Measurements from ENCODE around the gene UHMK1.
A peak's percentile ranks its signal among the peaks of the same experiment; 100 is the strongest.
"Not testable (repeated sequence)": the region's sequence is repeated elsewhere in the genome, so short reads cannot be mapped to it uniquely, and the experiment has no call there.

UHMK1 gene

DNA sequence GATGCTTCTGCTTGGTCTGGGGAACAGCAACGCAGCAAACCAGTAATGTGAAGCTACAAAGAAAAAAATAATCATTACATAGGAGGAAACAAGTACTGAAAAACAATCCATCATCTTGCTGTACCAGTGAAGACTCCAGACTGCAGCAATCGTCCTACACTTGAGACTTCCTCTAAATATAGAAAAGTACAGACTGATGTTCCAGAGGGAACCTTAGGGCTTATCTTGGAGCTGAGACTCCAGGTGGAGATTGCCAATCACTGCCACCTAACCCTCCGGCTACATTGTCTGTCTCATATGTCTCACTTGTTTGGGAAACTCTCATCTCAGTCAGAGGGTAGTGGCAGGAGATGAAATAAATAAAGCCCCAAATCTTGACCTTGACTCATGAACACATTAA, 9.4 kb upstream of the UHMK1 start:
- peaks cover 42% of the 10 kb centered on the region for H3K27me3 Mint-ChIP-seq
- no peak overlapping the region for H3K27ac Mint-ChIP-seq
- no peaks in the 10 kb centered on the region for H3K4me1 Mint-ChIP-seq (ENCODE audit: low read depth)
- no peaks in the 10 kb centered on the region for H3K9me3 Mint-ChIP-seq
- H3K4me3 Mint-ChIP-seq = no peak overlapping the region
- no peaks in the 10 kb centered on the region for H3K36me3 Mint-ChIP-seq (ENCODE audit: low read depth)
- no peak for DNase-seq

DNA sequence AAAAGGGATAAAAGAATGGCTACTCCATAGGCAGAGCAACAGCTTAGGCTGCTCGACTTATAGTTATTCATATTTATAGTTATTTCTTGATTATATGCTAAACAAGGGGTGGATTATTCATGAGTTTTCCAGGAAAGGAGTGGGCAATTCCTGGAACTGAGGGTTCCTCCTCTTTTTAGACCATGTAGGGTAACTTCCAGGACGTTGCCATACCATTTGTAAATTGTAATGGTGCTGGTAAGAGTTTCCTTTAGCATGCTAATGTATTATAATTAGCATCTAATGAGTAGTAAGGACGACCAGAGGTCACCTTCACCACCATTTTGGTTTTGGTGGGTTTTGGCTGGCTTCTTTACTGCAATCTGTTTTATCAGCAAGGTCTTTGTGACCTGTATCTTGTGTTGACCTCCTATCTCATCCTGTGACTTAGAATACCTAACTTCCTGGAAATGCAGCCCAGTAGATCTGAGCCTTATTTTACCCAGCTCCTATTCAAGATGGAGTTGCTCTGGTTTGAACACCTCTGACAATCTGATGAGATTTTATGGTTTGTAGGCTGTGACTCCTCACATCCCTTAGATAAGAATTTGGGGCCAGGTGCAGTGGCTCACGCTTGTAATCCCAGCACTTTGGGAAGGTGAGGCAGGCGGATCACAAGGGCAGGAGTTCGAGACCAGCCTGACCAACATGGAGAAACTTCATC, 1.9 kb upstream of the UHMK1 start:
- Mint-ChIP-seq H3K4me1 (ENCODE audit: low read depth) (peaks cover 31% of the 10 kb centered on the region), H3K36me3 (ENCODE audit: low read depth) (peaks cover 20% of the 10 kb centered on the region)
- not testable (repeated sequence) for H3K9me3 Mint-ChIP-seq, H3K27me3 Mint-ChIP-seq, DNase-seq, H3K4me3 Mint-ChIP-seq, H3K27ac Mint-ChIP-seq

DNA sequence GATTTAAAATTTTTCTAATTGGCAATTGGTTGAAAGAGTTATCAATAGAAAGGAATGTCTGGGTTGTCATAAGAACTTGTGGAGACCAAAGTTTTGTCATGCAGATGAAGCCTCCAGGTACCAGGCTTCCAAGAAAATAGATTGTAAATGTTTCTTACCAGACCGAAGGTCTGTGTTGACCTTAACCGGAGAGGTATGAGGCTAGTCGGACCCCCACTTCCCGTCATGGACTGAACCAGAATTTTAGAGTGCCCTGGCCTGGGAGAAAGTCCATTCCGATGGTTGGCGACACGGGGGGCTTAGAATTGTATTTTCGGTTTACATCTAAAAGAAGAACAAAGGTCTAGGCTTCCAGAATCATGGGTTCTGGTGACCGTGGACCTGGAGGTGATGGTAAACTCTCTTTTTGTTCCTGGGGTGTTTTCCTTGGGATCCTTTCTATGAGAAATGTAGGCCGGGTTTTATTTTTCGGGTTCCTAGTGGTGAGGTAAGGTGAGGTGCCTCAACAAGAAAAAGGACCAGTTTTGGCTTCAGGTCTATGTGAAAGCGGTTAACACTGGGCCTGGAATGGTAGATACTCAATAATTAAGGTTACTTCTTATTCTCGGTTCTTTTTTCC, 405 bp upstream of the UHMK1 start:
- peaks cover 39% of the 10 kb centered on the region for H3K4me1 Mint-ChIP-seq (ENCODE audit: low read depth)
- peaks cover 32% of the 10 kb centered on the region for H3K36me3 Mint-ChIP-seq (ENCODE audit: low read depth)
- H3K4me3 Mint-ChIP-seq = peak overlapping the region; percentile 91
- peak overlapping the region; percentile 93 for H3K27ac Mint-ChIP-seq
- peak; percentile 39 for DNase-seq
- peaks cover 2% of the 10 kb centered on the region for H3K27me3 Mint-ChIP-seq
- H3K9me3 Mint-ChIP-seq = no peaks in the 10 kb centered on the region

GRCh38 chr1:162498496-162498810, 835 bp downstream of the UHMK1 start:
- Mint-ChIP-seq H3K27me3 (no peaks in the 10 kb centered on the region), H3K9me3 (no peaks in the 10 kb centered on the region), H3K4me3 (peak overlapping the region; percentile 91), H3K36me3 (ENCODE audit: low read depth) (peaks cover 44% of the 10 kb centered on the region), H3K4me1 (ENCODE audit: low read depth) (peaks cover 43% of the 10 kb centered on the region), H3K27ac (peak overlapping the region; percentile 93)
- DNase-seq = no peak

- Mint-ChIP-seq H3K4me3 (no peak overlapping the region), H3K27me3 (no peaks in the 10 kb centered on the region), H3K27ac (no peak overlapping the region), H3K36me3 (ENCODE audit: low read depth) (peaks cover 66% of the 10 kb centered on the region), H3K4me1 (ENCODE audit: low read depth) (peaks cover 43% of the 10 kb centered on the region), H3K9me3 (no peaks in the 10 kb centered on the region)
- no peak for DNase-seq
These were observed 3.2 kb downstream of the UHMK1 start for GRCh38 chr1:162500805-162501204.

DNA sequence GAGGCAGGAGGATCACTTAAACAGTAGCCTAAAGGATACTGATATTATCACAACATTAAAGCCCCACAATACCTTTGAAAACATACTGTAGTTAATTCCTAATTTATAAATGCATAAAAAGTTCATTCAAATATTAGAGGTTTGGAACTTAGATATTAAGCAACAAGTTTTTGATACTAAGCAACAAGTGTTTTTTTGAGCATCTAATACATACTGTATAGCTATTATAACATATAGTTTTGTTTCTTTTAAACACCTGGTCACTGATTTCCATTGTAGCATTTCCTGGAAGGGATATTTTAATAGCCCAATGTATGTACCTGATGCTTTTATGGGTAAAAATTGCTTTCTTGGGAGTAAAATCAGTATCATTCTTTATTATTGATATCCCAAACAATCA, 4.5 kb downstream of the UHMK1 start:
- peaks cover 79% of the 10 kb centered on the region for H3K36me3 Mint-ChIP-seq (ENCODE audit: low read depth)
- H3K4me3 Mint-ChIP-seq = no peak overlapping the region
- no peaks in the 10 kb centered on the region for H3K9me3 Mint-ChIP-seq
- peaks cover 41% of the 10 kb centered on the region for H3K4me1 Mint-ChIP-seq (ENCODE audit: low read depth)
- H3K27ac Mint-ChIP-seq = peak overlapping the region; percentile 22
- DNase-seq = no peak
- H3K27me3 Mint-ChIP-seq = no peaks in the 10 kb centered on the region

GRCh38 chr1:162502928-162503327, 5.3 kb downstream of the UHMK1 start:
- Mint-ChIP-seq H3K9me3 (no peaks in the 10 kb centered on the region), H3K36me3 (ENCODE audit: low read depth) (peaks cover 85% of the 10 kb centered on the region), H3K27ac (no peak overlapping the region), H3K4me1 (ENCODE audit: low read depth) (peaks cover 38% of the 10 kb centered on the region), H3K27me3 (no peaks in the 10 kb centered on the region), H3K4me3 (no peak overlapping the region)
- no peak for DNase-seq

- Mint-ChIP-seq H3K36me3 (ENCODE audit: low read depth) (peaks cover 80% of the 10 kb centered on the region), H3K4me3 (no peak overlapping the region), H3K9me3 (no peaks in the 10 kb centered on the region), H3K27ac (no peak overlapping the region), H3K27me3 (no peaks in the 10 kb centered on the region), H3K4me1 (ENCODE audit: low read depth) (peaks cover 3% of the 10 kb centered on the region)
- no peak for DNase-seq
These were observed 29.7 kb downstream of the UHMK1 start for GRCh38 chr1:162527314-162527713.

- H3K36me3 Mint-ChIP-seq (ENCODE audit: low read depth) = peaks cover 50% of the 10 kb centered on the region
- no peak overlapping the region for H3K4me3 Mint-ChIP-seq
These were observed 32.8 kb downstream of the UHMK1 start for GRCh38 chr1:162530307-162530987.

DNA sequence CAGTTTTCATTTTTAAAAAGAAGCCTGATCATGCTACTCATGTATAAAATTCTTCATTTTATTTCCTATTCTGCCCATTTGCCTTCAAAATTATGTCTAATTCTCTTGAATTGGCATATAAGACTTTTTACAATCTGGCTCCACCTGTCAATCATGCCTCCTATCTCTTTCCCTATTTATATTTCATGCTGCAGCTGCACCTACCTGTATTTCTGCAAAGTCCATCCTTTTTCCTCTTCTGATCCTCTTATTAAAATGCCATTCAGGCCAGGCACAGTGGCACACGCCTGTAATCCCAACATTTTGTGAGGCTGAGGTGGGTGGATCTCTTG, 33.3 kb downstream of the UHMK1 start:
- no peak for DNase-seq
- Mint-ChIP-seq H3K4me3 (no peak overlapping the region), H3K4me1 (ENCODE audit: low read depth) (peaks cover 2% of the 10 kb centered on the region), H3K27me3 (no peaks in the 10 kb centered on the region), H3K9me3 (no peaks in the 10 kb centered on the region), H3K36me3 (ENCODE audit: low read depth) (peaks cover 45% of the 10 kb centered on the region), H3K27ac (no peak overlapping the region)

More at GRCh38 chr1:162530307-162530987, 32.8 kb downstream of the UHMK1 start:
- Mint-ChIP-seq H3K27me3 (no peaks in the 10 kb centered on the region), H3K9me3 (no peaks in the 10 kb centered on the region), H3K4me1 (ENCODE audit: low read depth) (peaks cover 3% of the 10 kb centered on the region), H3K27ac (no peak overlapping the region)
- DNase-seq = no peak

DNA sequence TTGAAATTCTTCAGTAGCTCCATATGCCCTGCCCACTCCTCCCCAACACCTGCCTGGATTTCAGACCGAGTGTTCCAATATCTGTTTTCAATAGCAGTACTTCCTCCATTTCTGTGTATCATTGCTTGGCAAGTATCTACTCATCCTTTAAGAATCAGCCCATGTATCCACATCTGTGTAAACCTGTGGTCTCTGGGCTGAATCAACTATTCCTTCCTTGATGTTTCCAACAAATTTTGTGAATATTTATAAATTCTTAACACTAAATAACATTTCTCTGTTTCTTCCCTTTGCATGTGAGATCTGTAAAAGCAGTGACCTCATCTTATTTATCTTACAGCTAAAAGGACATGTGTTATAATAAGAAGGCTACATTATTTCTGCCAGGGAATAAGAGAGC, 37.9 kb downstream of the UHMK1 start:
- no peak overlapping the region for H3K4me3 Mint-ChIP-seq
- no peaks in the 10 kb centered on the region for H3K27me3 Mint-ChIP-seq
- peaks cover 13% of the 10 kb centered on the region for H3K36me3 Mint-ChIP-seq (ENCODE audit: low read depth)
- H3K9me3 Mint-ChIP-seq = no peaks in the 10 kb centered on the region
- peaks cover 11% of the 10 kb centered on the region for H3K4me1 Mint-ChIP-seq (ENCODE audit: low read depth)
- no peak overlapping the region for H3K27ac Mint-ChIP-seq
- DNase-seq = no peak

DNA sequence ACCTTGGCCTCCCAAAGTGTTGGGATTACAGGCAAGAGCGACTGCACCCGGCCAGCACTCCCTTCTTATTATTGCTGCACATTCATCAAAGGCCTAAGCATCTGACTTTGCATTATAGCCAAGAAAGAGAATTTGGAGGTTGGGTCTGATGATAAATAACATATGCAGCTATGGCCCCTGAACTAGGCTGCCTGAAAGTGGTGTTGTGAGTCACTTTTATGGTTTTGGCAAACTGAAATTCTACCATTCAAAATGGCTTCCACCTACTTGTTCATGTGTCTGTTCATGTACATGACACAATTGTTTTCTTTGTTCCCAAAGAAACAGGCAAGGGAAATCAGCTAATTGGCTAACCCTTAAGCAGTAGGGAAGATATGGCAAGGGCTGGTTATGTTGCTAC, 38.9 kb downstream of the UHMK1 start:
- H3K27me3 Mint-ChIP-seq = no peaks in the 10 kb centered on the region
- peaks cover 7% of the 10 kb centered on the region for H3K36me3 Mint-ChIP-seq (ENCODE audit: low read depth)
- peaks cover 11% of the 10 kb centered on the region for H3K4me1 Mint-ChIP-seq (ENCODE audit: low read depth)
- DNase-seq = no peak
- no peak overlapping the region for H3K4me3 Mint-ChIP-seq
- no peaks in the 10 kb centered on the region for H3K9me3 Mint-ChIP-seq
- no peak overlapping the region for H3K27ac Mint-ChIP-seq

GRCh38 chr1:162537216-162537615, 39.6 kb downstream of the UHMK1 start:
- Mint-ChIP-seq H3K4me1 (ENCODE audit: low read depth) (peaks cover 11% of the 10 kb centered on the region), H3K36me3 (ENCODE audit: low read depth) (peaks cover 4% of the 10 kb centered on the region), H3K27me3 (no peaks in the 10 kb centered on the region), H3K4me3 (no peak overlapping the region), H3K9me3 (no peaks in the 10 kb centered on the region), H3K27ac (no peak overlapping the region)
- DNase-seq = no peak

- no peak for DNase-seq
- H3K4me1 Mint-ChIP-seq (ENCODE audit: low read depth) = peaks cover 11% of the 10 kb centered on the region
- H3K36me3 Mint-ChIP-seq (ENCODE audit: low read depth) = peaks cover 8% of the 10 kb centered on the region
- no peaks in the 10 kb centered on the region for H3K27me3 Mint-ChIP-seq
- H3K27ac Mint-ChIP-seq = peak overlapping the region; percentile 81
- H3K4me3 Mint-ChIP-seq = no peak overlapping the region
- H3K9me3 Mint-ChIP-seq = peaks cover 6% of the 10 kb centered on the region
These were observed 41.3 kb downstream of the UHMK1 start for GRCh38 chr1:162538815-162539431.

DNA sequence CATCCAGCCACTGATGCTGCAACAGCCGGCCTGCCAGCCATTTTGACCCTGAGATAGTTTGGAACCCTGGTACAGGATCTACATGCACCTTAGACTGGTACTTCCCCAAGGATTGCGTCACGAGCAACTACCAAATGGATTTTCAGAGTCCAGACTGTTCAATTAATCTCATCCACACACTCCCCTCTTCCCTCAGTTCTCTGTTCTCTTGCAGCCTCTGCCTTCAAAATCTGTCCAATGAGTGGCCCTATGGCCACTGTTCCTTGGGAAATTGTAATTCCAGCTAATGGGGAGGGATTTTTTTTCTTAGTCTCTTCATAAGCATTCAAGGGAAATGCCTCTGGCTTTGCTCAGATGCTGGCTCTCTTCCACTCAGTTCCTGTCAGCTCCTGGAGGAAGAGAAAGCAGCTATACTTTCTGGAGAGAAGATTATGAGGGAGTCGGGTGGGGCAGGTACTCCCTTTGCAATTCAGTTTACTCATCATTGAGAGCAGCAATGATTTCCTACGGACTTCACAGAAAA, 44.1 kb downstream of the UHMK1 start:
- DNase-seq = no peak
- Mint-ChIP-seq H3K4me3 (no peak overlapping the region), H3K9me3 (peaks cover 9% of the 10 kb centered on the region), H3K27me3 (no peaks in the 10 kb centered on the region), H3K27ac (no peak overlapping the region), H3K36me3 (ENCODE audit: low read depth) (peaks cover 10% of the 10 kb centered on the region), H3K4me1 (ENCODE audit: low read depth) (peaks cover 7% of the 10 kb centered on the region)

Data from activated T-cell treated with anti-CD3 and anti-CD28 coated beads, Interleukin-2, amount 50 U/mL, for 24 hours (primary cell).